ENCODE data around the gene IQCK.

GRCh38 chr16:19674485-19674884 is 43.6 kb upstream of the IQCK start:
- no peak for TF ChIP-seq ELF4 (IDR thresholded peaks at IDR 0.05)
- TF ChIP-seq SP1 (IDR thresholded peaks at IDR 0.05): no peak
- no peak for TF ChIP-seq SUZ12 (IDR thresholded peaks at IDR 0.05)
- no peak for TF ChIP-seq BHLHE40 (IDR thresholded peaks at IDR 0.05; ENCODE audit: borderline replicate concordance)
- TF ChIP-seq HDGF (IDR thresholded peaks at IDR 0.05; ENCODE audit: borderline replicate concordance): no peak
- TF ChIP-seq FOXK2 (IDR thresholded peaks at IDR 0.05): no peak
- TF ChIP-seq FOXM1 (IDR thresholded peaks at IDR 0.05; ENCODE audit: borderline replicate concordance): no peak
- TF ChIP-seq TARDBP (IDR thresholded peaks at IDR 0.05): no peak
- no peak for TF ChIP-seq PKNOX1 (IDR thresholded peaks at IDR 0.05)
- TF ChIP-seq ARNT (IDR thresholded peaks at IDR 0.05): no peak
- TF ChIP-seq FOXA1 (IDR thresholded peaks at IDR 0.05): no peak
- TF ChIP-seq LEF1 (IDR thresholded peaks at IDR 0.05; ENCODE audit: borderline replicate concordance): no peak
